NCI-H82 (cell line): Measurements from ENCODE around the gene CAMK1D.
A peak's percentile ranks its signal among the peaks of the same experiment; 100 is the strongest.
"Not testable (repeated sequence)": the region's sequence is repeated elsewhere in the genome, so short reads cannot be mapped to it uniquely, and the experiment has no call there.

Experiments used
- DNase-seq: peaks from one replicate; lab custom pipeline; 2025; lab: John Stamatoyannopoulos, UW

Gene CAMK1D

DNA sequence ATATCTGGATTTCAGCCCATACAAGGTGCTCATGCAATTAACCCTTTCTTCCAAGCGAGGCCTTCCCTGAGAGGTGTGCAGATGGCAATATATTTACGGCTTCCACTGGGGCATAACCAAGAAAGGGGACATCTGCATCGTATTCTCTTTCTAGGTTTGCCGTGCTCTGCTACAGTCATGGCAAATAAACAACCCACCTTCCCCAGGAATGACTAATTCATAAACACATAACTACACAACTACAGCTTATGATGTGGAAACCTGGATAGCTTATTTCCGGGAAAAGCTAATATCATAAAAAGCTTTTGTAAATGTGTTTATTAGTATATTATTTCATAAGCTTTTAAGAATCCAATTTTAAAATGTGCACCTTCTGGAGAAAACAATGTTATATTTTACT is 120.0 kb downstream of the CAMK1D start:
- DNase-seq = no peak

DNA sequence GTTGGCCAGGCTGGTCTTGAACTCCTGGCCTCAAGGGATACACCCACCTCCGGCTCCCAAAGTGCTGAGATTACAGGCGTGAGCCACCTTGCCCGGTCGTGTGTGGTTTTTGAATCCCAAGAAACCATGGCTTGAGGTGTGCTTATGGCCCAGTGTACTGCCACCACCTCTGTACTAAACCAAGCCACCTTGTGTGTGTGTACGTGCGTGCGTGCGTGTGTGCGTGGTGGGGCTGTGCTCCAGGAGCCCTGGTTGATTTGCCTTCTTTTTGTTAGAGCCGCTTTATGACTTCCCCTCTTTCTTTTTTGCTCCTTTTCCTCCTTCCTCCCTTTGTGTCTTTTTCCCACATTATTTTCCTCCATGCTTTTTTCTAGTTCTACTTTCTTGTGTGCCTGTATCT is 121.4 kb downstream of the CAMK1D start:
- no peak for DNase-seq

DNA sequence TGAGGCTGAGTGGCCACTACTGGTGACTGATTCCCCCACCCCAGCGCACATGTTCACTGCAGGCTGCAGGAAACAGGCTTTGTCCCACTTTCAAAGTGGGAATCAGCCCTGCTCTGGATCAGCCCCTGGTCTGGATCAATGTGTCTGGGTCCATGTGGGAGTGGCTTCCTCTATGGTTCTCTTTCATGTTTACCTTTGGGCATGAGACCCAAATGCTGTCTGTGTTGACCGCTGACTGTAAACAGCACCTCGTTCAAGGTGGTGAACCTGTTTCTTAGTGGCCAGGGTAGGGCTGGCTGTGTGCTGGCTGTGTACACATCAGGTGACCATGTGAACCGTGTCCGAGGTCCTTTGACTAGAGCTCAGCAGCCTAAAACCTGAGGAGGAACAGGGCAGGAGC is 121.8 kb downstream of the CAMK1D start:
- no peak for DNase-seq

DNA sequence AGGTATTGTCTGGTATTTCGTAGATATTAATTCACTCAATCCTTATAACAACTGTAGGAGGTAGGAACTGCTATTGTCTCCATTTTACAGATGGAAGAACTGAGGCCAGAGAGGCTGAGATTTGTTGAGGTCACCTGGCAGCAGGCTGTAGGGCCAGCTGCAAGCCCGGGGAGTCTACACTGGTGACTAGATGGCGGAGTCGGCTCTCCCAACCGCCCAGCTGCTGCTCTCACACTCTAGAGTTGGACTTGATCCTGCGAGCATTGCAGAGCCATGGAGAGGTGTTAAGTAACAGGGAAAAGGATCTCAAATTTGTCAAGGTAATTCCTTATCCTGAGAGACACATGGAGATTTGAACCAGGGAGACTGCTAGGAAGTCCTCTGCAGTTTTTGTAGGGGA is 124.1 kb downstream of the CAMK1D start:
- DNase-seq = peak; percentile 2

DNA sequence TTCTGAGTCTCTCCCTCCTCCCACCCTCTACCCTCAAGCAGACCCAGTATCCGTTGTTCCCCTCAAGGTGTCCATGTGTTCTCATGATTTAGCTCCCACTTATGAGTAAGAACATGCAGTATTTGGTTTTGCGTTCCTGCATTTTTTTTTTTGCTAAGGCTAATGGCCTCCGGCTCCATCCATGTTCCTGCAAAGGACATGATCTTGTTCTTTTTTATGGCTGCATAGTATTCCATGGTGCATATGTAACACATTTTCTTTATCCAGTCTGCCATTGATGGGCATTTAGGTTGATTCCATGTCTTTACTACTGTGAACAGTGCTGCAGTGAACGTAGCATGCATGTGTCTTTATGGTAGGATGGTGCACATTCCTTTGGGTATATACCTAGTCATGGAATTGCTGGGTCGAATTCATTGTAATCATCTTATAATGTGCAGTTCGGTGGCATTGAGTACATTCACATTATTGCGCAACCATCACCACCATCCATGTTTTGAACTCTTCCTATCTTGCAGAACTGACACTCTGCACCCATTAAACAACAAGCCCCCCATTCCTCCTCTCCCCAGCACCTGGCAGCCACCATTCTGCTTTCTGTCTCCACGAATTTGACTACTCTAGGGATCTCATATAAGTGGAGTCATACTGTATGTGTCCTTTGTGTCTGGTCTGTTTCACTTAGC is 125.5 kb downstream of the CAMK1D start:
- DNase-seq = no peak

DNA sequence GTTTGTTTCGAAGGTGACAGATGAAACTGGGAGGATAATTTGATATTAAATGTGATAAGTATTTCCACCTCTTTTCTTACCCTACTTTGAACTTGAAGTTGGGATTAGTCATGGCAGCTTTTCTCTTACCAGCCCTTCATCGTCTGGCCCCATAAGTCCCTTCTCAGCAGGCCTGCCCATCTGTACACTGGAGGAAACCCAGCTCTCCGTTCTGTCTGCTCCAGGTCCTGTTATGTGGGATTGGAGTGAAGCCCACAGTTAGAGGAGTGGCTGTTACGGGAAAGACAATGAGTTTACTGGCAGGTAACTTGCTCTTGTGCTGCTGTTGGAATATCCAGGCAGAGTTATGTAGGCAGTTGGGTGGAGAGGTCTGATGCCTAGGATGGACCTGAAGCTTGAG is 127.3 kb downstream of the CAMK1D start:
- DNase-seq = peak; percentile 70

DNA sequence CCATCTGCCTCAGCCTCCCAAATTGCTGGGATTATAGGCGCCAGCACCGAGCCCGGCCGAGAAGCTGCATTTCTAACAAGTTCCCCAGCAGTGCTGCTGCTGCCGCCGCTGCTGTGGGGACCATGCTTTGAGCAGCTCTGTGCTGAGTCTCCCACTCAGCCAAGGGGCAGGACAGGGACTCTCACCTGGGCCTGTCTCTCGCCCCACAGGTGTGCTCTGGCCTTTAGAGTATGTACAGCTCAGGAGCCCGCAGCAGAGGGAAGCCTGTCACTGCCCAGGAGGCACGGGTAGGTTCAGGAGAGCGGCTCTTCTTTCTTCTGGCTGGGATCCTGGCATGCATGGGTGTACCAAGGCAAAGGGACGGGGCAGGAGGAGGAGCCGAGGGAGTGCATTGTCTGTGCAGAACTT is 130.1 kb downstream of the CAMK1D start:
- DNase-seq = no peak

DNA sequence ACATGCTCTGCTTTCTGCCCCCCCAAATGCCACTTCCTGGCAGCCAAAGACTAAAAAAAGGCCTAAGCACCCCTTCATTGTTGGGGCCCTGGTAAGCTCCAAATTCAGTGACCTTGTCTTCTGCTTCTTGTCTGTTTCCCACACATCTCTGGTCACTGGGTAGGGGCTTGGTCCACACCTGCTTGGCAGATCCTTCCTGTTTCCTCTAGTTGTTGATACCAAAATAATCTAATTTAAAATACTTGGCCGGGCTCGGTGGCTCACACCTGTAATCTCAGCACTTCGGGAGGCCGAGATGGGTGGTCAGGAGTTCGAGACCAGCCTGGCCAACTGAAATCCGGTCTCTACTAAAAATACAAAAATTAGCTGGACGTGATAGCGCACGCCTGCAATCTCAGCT is 130.6 kb downstream of the CAMK1D start:
- no peak for DNase-seq

DNA sequence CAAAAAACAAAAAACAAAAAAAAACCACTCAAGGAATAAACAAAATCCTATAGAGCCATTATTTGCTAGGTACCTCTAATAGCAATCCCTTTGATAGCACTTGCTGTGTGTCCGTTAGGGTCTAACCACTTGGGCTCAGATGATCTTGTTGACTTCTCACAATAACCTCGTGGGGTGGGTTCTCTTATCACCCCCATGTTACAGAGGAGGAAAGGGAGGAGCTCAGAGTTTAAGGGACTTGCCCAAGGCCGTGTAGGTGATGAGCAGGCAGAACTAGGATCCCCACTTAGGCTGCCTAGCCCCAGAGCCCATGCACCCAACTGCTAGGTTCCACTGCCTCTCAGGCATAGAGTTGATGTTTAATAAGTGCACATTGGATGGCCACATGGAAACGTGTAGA is 131.1 kb downstream of the CAMK1D start:
- no peak for DNase-seq

DNA sequence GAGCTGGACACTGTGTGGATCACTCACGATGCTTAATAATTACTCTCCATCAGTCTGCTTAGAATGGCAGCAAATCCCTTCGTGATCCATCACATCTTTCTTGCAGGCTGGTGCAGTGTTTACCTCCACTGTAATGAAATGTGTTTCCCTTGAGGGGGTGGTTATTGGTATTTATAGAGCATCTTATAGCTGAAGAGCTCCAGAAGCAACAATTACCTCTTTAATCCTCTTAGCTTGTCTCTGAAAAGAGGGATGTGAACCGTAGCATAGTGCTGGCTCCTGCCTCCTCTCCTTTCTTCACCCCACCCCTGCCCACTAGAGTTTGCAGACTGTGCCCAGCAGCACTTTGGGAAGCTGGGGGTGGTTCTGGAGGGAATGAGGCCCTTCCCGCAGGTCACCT is 132.6 kb downstream of the CAMK1D start:
- DNase-seq = peak; percentile 93

DNA sequence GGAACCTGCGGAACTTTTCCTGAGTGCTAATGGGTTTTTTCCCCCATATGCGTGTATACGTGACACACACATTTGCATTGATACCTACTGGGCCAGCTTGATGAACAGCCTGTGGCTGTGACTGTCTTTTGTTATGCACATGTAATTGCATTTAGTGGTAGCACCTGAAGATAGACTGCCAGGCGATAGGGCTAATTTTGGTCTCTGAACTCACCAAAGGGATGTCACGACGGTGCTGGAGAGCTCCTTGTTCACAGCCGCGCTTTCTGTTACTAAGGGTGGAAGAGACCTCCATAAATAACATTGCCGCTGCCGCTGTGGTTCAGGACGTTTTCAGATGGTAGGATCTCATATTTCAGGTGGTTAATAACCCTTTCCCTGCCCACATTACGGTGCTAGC is 133.2 kb downstream of the CAMK1D start:
- DNase-seq = no peak

DNA sequence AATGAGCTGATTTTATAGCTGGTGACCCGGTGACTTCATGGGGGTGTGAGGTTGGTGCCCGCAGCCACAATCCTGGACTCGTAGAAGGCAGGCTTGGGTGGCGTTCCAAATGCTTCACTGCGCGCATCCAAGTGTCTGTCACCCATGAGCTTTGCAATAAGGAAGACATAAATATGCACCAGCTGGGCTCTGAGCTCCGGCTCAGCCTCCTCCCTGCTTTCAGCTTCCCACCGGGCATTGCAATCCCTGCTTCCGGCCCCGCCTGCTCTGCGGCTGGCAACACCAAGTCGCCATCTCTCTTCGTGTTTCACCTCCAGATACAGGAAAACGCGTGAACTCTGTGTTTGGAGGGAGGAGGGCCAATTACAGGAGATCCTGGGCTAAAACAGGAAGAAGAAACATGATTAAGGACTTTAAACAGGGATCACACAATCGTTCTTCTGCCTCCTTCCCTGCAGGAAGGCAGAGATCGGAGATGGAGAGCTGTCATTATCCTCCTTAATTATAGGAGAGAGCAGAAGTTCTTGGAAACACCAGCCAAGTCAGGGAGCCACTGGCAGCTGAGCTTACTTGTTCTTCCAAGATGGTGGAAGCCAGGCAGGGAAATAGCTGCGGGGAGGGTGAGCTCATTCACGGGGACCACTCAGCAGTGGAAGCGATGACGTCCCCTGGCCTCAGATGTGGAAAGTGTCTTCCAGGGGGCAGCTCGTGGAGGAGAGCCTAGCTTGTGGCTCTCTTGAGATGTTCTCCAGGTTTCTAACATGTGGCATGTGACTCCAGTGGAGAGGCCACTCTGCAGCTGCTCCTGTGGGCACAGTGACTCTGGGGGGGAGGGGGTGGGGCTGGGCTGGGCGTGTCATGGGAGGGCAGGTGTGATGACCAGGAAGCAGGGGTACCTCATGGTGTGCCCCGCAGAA is 134.9 kb downstream of the CAMK1D start:
- peak; percentile 78 for DNase-seq

DNA sequence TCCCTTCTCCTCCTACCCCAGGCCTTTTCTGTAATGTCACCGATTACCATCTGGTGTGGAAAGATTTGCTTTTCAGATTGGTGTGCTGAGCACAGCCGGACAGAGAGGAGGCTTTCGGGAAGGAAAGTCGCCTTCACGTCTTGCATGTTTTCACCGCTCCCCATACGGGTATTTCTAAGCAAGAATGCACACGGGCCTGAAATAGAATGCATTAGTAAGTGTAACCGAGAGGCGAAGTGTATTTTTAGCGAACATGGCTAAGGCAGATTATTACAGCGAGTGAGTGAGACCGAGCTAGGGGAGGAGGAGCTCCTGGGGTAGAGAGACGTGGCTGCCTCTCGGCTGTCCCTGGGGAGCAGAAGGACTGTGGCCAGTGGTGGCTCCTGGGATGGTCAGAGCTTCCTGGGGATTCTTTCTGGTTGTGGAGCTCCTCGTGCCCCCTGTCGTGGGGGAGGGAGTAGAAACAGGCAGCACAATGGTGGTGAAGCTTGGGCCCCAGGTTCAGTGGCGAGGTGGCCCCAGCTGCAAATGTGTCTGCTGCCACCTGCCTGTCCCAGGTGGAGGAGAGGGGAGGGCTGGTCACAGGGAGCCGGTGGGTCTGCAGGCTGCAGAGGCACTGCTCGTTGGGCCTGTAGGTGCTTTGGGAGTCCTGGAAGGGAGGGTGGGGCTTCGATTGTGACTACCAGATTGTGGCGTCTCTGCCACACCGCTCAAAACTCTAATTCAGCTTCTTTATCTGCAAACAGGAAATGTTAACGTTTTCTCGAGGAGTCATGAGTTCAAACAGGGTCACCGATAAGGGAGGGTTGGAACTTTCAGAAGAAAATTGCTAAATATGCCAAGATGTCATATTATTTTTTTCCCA is 135.8 kb downstream of the CAMK1D start:
- DNase-seq = peak; percentile 13

DNA sequence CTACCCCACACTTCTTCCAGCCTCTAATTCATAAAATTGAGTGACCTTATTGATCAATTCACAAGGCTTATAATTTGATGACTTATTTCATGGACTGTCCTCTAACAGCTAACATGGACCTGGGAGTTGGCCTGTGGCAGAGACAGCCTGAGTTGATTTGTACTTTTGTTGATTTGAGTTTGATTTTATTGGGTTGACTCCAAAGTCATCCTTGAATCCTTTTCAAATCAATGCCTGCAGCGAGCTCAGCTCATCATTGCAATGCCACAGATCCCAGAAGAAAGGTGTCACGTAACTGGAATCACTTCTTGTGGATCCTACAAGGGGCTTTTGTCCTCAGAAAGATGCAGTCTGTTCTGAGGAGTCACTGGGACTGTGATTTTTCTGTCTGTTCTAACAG is 138.0 kb downstream of the CAMK1D start:
- DNase-seq = no peak

DNA sequence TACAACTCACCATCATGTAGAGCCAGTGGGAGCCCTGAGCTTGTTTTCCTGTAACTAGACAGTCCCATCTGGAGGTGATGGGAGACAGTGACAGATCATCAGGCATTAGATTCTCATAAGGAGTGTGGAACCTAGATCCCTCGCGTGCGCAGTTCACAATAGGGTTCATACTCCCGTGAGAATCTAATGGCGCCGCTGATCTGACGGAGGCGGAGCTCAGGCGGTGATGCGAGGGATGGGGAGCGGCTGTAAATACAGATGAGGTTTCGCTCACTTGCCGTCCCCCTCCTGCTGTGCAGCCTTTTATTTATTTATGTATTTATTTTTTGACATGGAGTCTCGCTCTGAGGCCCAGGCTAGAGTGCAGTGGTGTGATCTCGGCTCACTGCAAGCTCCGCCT is 139.3 kb downstream of the CAMK1D start:
- DNase-seq = no peak

DNA sequence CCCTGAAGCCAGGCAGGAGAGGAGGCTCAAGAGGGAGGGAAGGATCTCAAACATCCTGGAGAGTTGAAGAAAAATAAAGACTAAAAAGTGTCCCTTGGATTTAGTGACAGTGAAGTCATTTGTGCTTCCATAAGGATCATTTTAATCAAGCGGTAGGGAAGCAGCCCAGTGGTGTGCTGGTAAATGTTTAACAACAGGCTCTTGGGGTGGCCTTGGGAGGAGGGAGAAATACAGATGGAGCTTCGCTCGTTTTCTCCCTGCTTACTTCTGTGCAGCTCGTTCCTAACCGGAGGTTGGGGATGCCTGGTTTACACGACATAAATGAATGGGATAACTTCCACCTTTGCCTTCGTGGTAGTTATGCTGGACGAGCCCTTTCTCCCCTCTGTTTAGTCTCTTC is 140.0 kb downstream of the CAMK1D start:
- DNase-seq = no peak

DNA sequence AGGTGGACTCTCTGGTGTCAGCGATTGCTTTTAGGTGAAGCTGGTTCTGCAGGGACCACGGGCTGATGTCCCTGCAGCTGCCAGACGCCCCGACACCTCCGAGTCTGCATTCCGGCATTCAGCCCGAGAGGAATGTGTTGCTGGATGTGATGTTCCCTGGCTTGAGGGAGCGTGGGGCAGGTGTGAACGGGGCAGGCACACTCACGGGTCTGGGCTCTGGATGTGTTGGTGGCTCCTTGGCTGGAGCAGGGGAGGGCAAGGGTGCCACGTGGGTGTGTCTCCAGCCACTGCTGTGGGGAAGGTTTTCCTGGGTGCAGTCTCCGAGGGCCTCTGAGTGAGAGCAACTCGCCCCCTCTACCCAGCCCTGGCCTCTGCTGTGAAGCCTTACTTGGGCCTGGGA is 140.5 kb downstream of the CAMK1D start:
- no peak for DNase-seq

DNA sequence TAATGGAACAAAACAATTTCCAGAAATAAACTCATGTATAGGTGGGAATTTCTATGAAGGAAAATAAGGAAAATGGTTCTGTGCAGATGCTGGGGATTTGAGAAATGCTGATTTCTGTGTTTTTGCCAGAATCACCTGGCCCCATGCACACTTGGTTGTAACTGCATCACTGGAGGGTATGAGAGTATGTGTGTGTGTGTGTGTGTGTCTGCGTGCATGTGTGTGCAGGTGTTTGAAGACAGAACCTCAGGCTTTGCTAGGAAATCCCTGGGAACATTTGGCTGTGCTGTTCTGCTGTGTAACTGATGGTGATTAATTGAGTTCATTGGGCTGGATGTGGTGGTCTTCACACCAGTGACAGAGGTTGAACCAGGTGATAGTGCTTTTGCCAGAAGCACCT is 141.6 kb downstream of the CAMK1D start:
- no peak for DNase-seq

DNA sequence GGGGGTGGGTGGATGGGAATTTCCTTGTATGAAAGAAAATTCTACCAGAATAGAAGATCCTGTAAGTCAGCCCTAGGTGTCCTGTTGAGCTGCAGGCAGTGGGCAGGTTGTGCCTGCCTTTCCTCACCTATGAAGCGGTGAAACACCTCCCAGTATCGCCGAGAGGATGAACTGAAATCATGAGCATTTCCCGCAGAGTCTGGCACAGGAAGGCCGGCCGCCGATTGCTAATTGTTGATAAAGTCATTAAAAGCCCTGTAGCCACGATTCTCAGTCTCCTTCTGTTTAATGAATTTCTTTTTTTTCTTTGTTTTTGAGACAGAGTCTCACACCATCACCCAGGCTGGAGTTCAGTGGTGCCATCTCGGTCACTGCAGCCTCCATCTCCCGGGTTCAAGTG is 142.1 kb downstream of the CAMK1D start:
- DNase-seq = no peak

DNA sequence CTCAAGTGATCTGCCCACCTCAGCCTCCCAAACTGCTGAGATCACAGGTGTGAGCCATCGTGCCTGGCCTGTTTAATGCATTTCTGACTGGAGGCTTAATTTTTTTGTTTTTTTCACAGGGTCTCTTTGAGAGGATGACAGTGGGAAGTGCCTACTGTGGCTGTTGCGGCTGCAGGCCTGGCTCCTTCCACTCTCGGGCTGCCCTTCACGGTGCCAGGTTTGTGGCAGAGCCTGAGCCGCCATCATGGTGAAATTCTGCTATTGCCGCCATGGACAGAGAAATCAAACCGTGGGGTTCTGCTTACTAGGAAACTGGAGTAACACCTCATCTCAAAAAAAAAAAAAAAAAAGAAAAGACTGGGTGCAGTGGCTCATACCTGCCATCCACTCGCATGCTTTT is 142.7 kb downstream of the CAMK1D start:
- DNase-seq = no peak

DNA sequence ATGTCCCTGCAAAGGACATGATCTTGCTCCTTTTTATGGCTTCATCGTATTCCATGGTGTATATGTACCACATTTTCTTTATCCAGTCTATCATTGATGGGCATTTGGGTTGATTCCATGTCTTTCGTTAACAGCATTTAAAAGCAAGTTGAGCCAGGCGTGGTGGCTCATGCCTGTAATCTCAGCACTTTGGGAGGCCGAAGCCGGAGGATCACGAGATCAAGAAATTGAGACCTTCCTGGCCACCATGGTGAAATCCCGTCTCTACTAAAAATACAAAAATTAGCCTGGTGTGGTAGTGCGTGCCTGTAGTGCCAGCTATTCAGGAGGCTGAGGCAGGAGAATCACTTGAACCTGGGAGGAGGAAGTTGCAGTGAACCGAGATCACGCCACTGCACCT is 147.7 kb downstream of the CAMK1D start:
- DNase-seq = not testable (repeated sequence)
